Small intestine (tissue), 4 donors: ENCODE results near the gene N4BP3. TPM values are rescaled to one million over a fixed set of nuclear protein-coding genes. Genes with fewer than 3 reads are reported as not detected.

ENCODE experiments used
- polyA plus RNA-seq, 4 donors: library from polyadenylated mRNA; stranded (reverse) in 3 of 4; unstranded in 1 of 4; fragments of 200-250 nt in 3 of 4; fragments of 120-200 nt in 1 of 4; gene quantifications; one replicate each; pipeline versions ENCODE4 v1.2.1 to v1.2.3, GENCODE V29; 2013
- donor health status: healthy with polysubstance abuse.
- donor health status: Bipolar disorder and iron deficiency.
- donor health status: healthy.

N4BP3 gene
- polyA plus RNA-seq, 4 donors: 0.22 to 2.1 (median 0.94) TPM

Other genes starting within 250 kb of the N4BP3 start
- not detected for gene PROP1, start 117.3 kb upstream of the N4BP3 start, polyA plus RNA-seq
- 10 to 100 TPM; 27.1 to 34.9 (median 28.7) TPM for gene RMND5B, start 17.5 kb downstream of the N4BP3 start, polyA plus RNA-seq
- gene NHP2, start 40.4 kb downstream of the N4BP3 start, polyA plus RNA-seq: 100 to 1,000 TPM in 1 of 4 donors, 10 to 100 TPM in 3; 46.5 to 243 (median 80.3) TPM
- under 1 TPM in 1 of 4 donors, not detected in 3; 0.03 TPM for gene GMCL2, start 73.8 kb downstream of the N4BP3 start, polyA plus RNA-seq
- 100 to 1,000 TPM; 110 to 176 (median 160) TPM for gene HNRNPAB, start 91.0 kb downstream of the N4BP3 start, polyA plus RNA-seq
- gene PHYKPL, start 119.3 kb downstream of the N4BP3 start, polyA plus RNA-seq: 100 to 1,000 TPM in 3 of 4 donors, 10 to 100 TPM in 1; 57.7 to 145 (median 127) TPM